GM12878 (cell line): ENCODE data around the gene ETDA. TPM values are rescaled to one million over a fixed set of nuclear protein-coding genes. Genes with fewer than 3 reads are reported as not detected.
"Not testable (repeated sequence)": the region's sequence is repeated elsewhere in the genome, so short reads cannot be mapped to it uniquely, and the experiment has no call there.

Experiments used
- ATAC-seq: fragments of 200-7000 bp; cut with Tn5 transposase; 3 replicates; pipeline ENCODE4 v1.9.1; 2020; ENCODE audit warnings: mild to moderate bottlenecking, moderate library complexity
- BruUV-seq: library from RNA; stranded (reverse); fragments of 400-500 nt; replicated peaks from 2 replicates; lab custom pipeline; 2021; lab: Mats Ljungman, UMichigan
- CTCF ChIA-PET: fragments of 300-600 bp; sonication (Branson Sonifier 250); formaldehyde crosslinking; extraction: SDS; loops from one replicate; lab custom pipeline; 2021; ENCODE audit warnings: inconsistent platforms; lab: Yijun Ruan, JAX
- POLR2A ChIA-PET: fragments of 350-600 bp; formaldehyde crosslinking; extraction: SDS; loops from one replicate; lab custom pipeline; 2021; ENCODE audit warnings: inconsistent platforms; lab: Charles Lee
- RAD21 ChIA-PET: fragments of 300-600 bp; sonication (Branson Sonifier 250); formaldehyde crosslinking; loops from one replicate; lab custom pipeline; 2023; ENCODE audit warnings: antibody characterized with exemption; ENCODE audit not compliant: unreplicated experiment; lab: Charles Lee
- SMC1A ChIA-PET: fragments of 300-600 bp; sonication (Branson Sonifier 250); formaldehyde crosslinking; loops from one replicate; lab custom pipeline; 2023; ENCODE audit not compliant: unreplicated experiment, uncharacterized antibody; lab: Charles Lee
- DNase-seq: peaks from one replicate; pipeline ENCODE4 v3.0.0-alpha.2; 2011; ENCODE audit warnings: low read depth, low spot score
- FAIRE-seq: peaks from 3 replicates; lab custom pipeline; 2011; peaks lifted over from hg19 to GRCh38; lab: Jason Lieb, UNC
- H2AFZ ChIP-seq: 2 replicates; pipeline ENCODE4 v1.6.0; 2011; ENCODE audit warnings: low read depth, low read length, control low read depth; ENCODE audit not compliant: control insufficient read depth
- H3K27ac ChIP-seq: 2 replicates; pipeline ENCODE4 v1.5.1; 2011; ENCODE audit warnings: control low read depth; ENCODE audit not compliant: control insufficient read depth, insufficient read depth
- H3K27me3 ChIP-seq, 2 experiments: replicated peaks in 1 of 2; 2 replicates each; pipeline versions ENCODE4 v1.6.0 to v1.6.1; 2011; ENCODE audit warnings: low read length in 1 of 2; ENCODE audit not compliant: control insufficient read depth in 2 of 2, insufficient read depth in 2 of 2
- H3K36me3 ChIP-seq, 2 experiments: 2 replicates each; pipeline ENCODE4 v1.5.1; 2011; ENCODE audit warnings: low read length in 1 of 2; ENCODE audit not compliant: control insufficient read depth in 2 of 2, insufficient read depth in 2 of 2
- H3K4me1 ChIP-seq: 2 replicates; pipeline ENCODE4 v1.6.1; 2011; ENCODE audit warnings: mild to moderate bottlenecking, low read length, moderate library complexity, mixed read lengths; ENCODE audit not compliant: control insufficient read depth, insufficient read depth
- H3K4me2 ChIP-seq: 2 replicates; pipeline ENCODE4 v1.6.0; 2011; ENCODE audit warnings: control low read depth; ENCODE audit not compliant: control insufficient read depth, insufficient read depth
- H3K4me3 ChIP-seq: fragments of 200-600 bp; sonication (generic); 2 replicates; pipeline ENCODE4 v1.5.1; 2016
- H3K79me2 ChIP-seq: 2 replicates; pipeline ENCODE4 v1.6.0; 2011; ENCODE audit warnings: low read length; ENCODE audit not compliant: control insufficient read depth, insufficient read depth
- H3K9ac ChIP-seq: 2 replicates; pipeline ENCODE4 v1.8.0; 2011; ENCODE audit warnings: low read length, control low read depth, mixed read lengths; ENCODE audit not compliant: control insufficient read depth, insufficient read depth
- H3K9me3 ChIP-seq: replicated peaks from 3 replicates; pipeline ENCODE4 v1.5.1; 2011; ENCODE audit warnings: mild to moderate bottlenecking, low read length; ENCODE audit not compliant: control insufficient read depth, insufficient read depth
- H4K20me1 ChIP-seq: 2 replicates; pipeline ENCODE4 v1.6.0; 2011; ENCODE audit not compliant: control insufficient read depth, insufficient read depth
- BCL11A ChIP-seq: IDR thresholded peaks from 2 replicates; pipeline ENCODE4 v1.6.1; 2011; ENCODE audit warnings: low read depth, low read length
- FOXK2 ChIP-seq: fragments of 450-650 bp; IDR thresholded peaks from 2 replicates; pipeline ENCODE4 v1.6.1; 2017; ENCODE audit warnings: mild to moderate bottlenecking, moderate library complexity
- KLF5 ChIP-seq: fragments of 450-650 bp; IDR thresholded peaks from 2 replicates; pipeline ENCODE4 v1.6.1; 2014; ENCODE audit warnings: mild to moderate bottlenecking; ENCODE audit not compliant: partially characterized antibody
- MEF2B ChIP-seq: fragments of 450-650 bp; IDR thresholded peaks from 2 replicates; pipeline ENCODE4 v1.6.1; 2018; ENCODE audit warnings: mild to moderate bottlenecking, moderate library complexity; ENCODE audit not compliant: partially characterized antibody, poor library complexity, severe bottlenecking
- MTA2 ChIP-seq: fragments of 450-650 bp; IDR thresholded peaks from 2 replicates; pipeline ENCODE4 v1.6.1; 2016; ENCODE audit warnings: low read depth, mild to moderate bottlenecking, moderate library complexity
- NR2C2 ChIP-seq: IDR thresholded peaks from 2 replicates; pipeline ENCODE4 v1.6.1; 2011; ENCODE audit warnings: borderline replicate concordance, low read depth; ENCODE audit not compliant: control insufficient read depth, insufficient read length
- PAX5 ChIP-seq: IDR thresholded peaks from 2 replicates; pipeline ENCODE4 v1.6.1; 2011; ENCODE audit warnings: low read depth, low read length, borderline replicate concordance
- RAD21 ChIP-seq: IDR thresholded peaks from 2 replicates; pipeline ENCODE4 v1.6.1; 2011; ENCODE audit warnings: mild to moderate bottlenecking, low read depth, low read length, moderate library complexity; ENCODE audit not compliant: insufficient read depth
- ZNF384 ChIP-seq: IDR thresholded peaks from 2 replicates; pipeline ENCODE4 v1.6.1; 2012; ENCODE audit warnings: low read depth, mild to moderate bottlenecking, low read length, improper control_type of control experiment, borderline replicate concordance
- WGBS: methylation state at CpG from one replicate; pipeline ENCODE4 v1.1.6; 2016; ENCODE audit warnings: low lambda C conversion rate; ENCODE audit not compliant: insufficient replicate concordance, insufficient coverage; ENCODE audit errors: missing lambda C conversion rate; 5-methylcytosine and 5-hydroxymethylcytosine counted together
- in situ Hi-C: fragments of 300-500 bp; cut with MboI; formaldehyde crosslinking; loops from 9 replicates; pipeline ENCODE4 v1.14.3; 2018; ENCODE audit warnings: mixed read lengths
- intact Hi-C: fragments of 100-400 bp; cut with micrococcal nuclease; formaldehyde crosslinking; loops from one replicate; pipeline ENCODE4 v1.14.2; 2022; ENCODE audit not compliant: unreplicated experiment
- polyA plus RNA-seq, 11 experiments: library from polyadenylated mRNA; depleted of rRNA in 4 of 11; unstranded in 6 of 11; stranded (reverse) in 5 of 11; fragments of >200 nt; fragmentation: Nextera tagmentation in 4 of 11; fragmentation: Illumina TruSeq in 1 of 11; extraction: Ambion mirVana in 4 of 11; extraction: Trizol in 1 of 11; gene quantifications; 1 replicate in 1 of 11; 2 replicates in 10 of 11; pipeline versions ENCODE4 v1.2.1 to v1.2.3, GENCODE V29; 2011 to 2016; ENCODE audit warnings: inconsistent platforms in 2 of 11, missing spikeins in 2 of 11, low read depth in 1 of 11
- total RNA-seq, 4 experiments: library from RNA; depleted of rRNA in 3 of 4; stranded (reverse); fragments of >200 nt in 3 of 4; fragmentation: Illumina TruSeq in 1 of 4; extraction: Trizol in 1 of 4; gene quantifications; 2 replicates each; pipeline versions ENCODE4 v1.2.1 to v1.2.3, GENCODE V29; 2013 to 2021
- TF ChIP-seq, protein P1 (sequence below): fragments of 450-650 bp; IDR thresholded peaks from 2 replicates; pipeline ENCODE4 v1.6.1; 2016; ENCODE audit warnings: mild to moderate bottlenecking

The ETDA gene
- total and polyA plus RNA-seq, 10 of the 15 experiments (the other 5 are each of a cell fraction or from before 2014, with no cell fraction given) = not detected

DNA sequence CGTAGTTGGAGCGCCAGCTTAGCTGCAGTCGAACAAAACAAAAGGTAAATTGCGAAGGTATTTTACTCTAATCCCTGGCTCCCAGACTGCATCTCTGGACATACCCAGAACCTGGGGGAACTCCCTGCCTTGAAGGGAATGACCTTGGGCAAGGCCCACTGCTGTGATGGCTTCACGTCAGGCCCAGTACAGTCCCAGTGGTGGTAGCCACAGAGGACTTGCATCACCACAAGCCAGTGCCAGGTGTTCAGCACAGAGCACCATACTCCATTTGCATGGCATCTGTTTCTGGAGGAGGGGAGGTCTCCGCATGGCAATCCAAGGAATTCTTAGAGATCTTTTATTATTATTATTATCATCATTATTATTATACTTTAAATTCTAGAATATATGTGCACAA is 5.6 kb downstream of the ETDA start:
- ChIA-PET SMC1A (no interaction called here), POLR2A (no interaction called here), CTCF (no interaction called here), RAD21 (no interaction called here)
- no peaks in the 10 kb centered on the region for H3K9me3 ChIP-seq
- TF ChIP-seq ZNF384 (no peak), MTA2 (no peak), MEF2B (no peak), KLF5 (no peak), BCL11A (no peak), NR2C2 (no peak), FOXK2 (no peak), RAD21 (no peak), PAX5 (no peak)
- TF ChIP-seq, protein P1, sequence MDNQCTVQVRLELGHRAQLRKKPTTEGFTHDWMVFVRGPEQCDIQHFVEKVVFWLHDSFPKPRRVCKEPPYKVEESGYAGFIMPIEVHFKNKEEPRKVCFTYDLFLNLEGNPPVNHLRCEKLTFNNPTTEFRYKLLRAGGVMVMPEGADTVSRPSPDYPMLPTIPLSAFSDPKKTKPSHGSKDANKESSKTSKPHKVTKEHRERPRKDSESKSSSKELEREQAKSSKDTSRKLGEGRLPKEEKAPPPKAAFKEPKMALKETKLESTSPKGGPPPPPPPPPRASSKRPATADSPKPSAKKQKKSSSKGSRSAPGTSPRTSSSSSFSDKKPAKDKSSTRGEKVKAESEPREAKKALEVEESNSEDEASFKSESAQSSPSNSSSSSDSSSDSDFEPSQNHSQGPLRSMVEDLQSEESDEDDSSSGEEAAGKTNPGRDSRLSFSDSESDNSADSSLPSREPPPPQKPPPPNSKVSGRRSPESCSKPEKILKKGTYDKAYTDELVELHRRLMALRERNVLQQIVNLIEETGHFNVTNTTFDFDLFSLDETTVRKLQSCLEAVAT = no peak
- in situ Hi-C loops (no loop called here), intact Hi-C loops (no loop called here)
- H3K27ac ChIP-seq = no peak overlapping the region
- no peak for DNase-seq
- no peak overlapping the region for H2AFZ ChIP-seq
- no peaks in the 10 kb centered on the region for H3K4me1 ChIP-seq
- no peaks in the 10 kb centered on the region for H3K36me3 ChIP-seq
- H4K20me1 ChIP-seq = no peaks in the 10 kb centered on the region
- ATAC-seq = no peak
- no peak overlapping the region for H3K4me3 ChIP-seq
- H3K9ac ChIP-seq = no peak overlapping the region
- WGBS = 76% methylated on average over 6 of the region's 6 CpGs
- H3K79me2 ChIP-seq = no peaks in the 10 kb centered on the region
- no peak for FAIRE-seq
- no peaks in the 10 kb centered on the region for H3K27me3 ChIP-seq
- no peak overlapping the region for H3K4me2 ChIP-seq
- no TSS peak for BruUV-seq

DNA sequence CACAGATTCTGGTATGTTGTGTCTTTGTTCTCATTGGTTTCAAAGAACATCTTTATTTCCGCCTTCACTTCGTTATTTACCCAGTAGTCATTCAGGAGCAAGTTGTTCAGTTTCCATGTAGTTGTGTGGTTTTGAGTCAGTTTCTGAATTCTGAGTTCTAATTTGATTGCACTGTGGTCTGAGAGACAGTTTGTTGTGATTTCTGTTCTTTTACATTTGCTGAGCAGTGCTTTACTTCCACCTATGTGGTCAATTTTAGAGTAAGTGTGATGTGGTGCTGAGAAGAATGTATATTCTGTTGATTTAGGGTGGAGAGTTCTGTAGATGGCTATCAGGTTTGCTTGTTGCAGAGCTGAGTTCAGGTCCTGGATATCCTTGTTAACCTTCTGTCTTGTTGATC is 9.1 kb downstream of the ETDA start:
- RAD21 ChIA-PET, POLR2A ChIA-PET, H3K9me3 ChIP-seq, H3K4me2 ChIP-seq, H3K79me2 ChIP-seq, SMC1A ChIA-PET, FAIRE-seq, H4K20me1 ChIP-seq, H3K4me3 ChIP-seq, intact Hi-C loops, H3K36me3 ChIP-seq, H2AFZ ChIP-seq, H3K4me1 ChIP-seq, H3K27me3 ChIP-seq, BruUV-seq, H3K9ac ChIP-seq, H3K27ac ChIP-seq, ATAC-seq, CTCF ChIA-PET, in situ Hi-C loops, DNase-seq: not testable (repeated sequence)
- 86% methylated on average over 2 of the region's 2 CpGs for WGBS

DNA sequence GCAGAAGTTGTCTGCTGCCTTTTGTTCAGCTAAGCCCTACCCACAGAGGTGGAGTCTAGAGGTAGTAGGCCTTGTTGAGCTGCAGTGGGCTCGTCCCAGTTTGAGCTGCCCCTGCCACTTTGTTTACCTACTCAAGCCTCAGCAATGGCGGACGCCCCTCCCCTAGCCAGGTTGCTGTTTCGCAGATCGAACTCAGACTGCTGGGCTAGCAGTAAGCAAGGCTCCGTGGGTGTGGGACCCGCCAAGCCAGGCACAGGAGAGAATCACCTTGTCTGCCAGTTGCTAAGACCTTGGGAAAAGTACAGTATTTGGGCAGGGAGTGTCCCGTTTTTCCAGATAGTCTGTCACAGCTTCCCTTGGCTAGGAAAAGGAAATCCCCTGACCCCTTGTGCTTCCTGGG is 11.5 kb downstream of the ETDA start:
- ATAC-seq, H3K4me1 ChIP-seq, H2AFZ ChIP-seq, H3K4me3 ChIP-seq, H3K4me2 ChIP-seq, H3K9me3 ChIP-seq, CTCF ChIA-PET, intact Hi-C loops, in situ Hi-C loops, H4K20me1 ChIP-seq, DNase-seq, FAIRE-seq, H3K27me3 ChIP-seq, RAD21 ChIA-PET, H3K9ac ChIP-seq, SMC1A ChIA-PET, H3K27ac ChIP-seq, H3K36me3 ChIP-seq, H3K79me2 ChIP-seq, BruUV-seq, POLR2A ChIA-PET: not testable (repeated sequence)
- WGBS = 39% methylated on average over 8 of the region's 8 CpGs
